HUES6 (cell line): Measurements from ENCODE around the gene CDC14B.
"Not testable (repeated sequence)": the region's sequence is repeated elsewhere in the genome, so short reads cannot be mapped to it uniquely, and the experiment has no call there.

Experiments
- H3K27ac ChIP-seq: 2 replicates; pipeline ENCODE4 v1.7.0; 2013; ENCODE audit warnings: low read depth, mild to moderate bottlenecking, low read length, inconsistent platforms
- H3K27me3 ChIP-seq: 2 replicates; pipeline ENCODE4 v1.6.1; 2013; ENCODE audit warnings: low read length; ENCODE audit not compliant: control insufficient read depth, insufficient read depth
- H3K36me3 ChIP-seq: 2 replicates; pipeline ENCODE4 v1.6.1; 2013; ENCODE audit warnings: low read length; ENCODE audit not compliant: control insufficient read depth, insufficient read depth
- H3K4me1 ChIP-seq: 2 replicates; pipeline ENCODE4 v1.6.1; 2013; ENCODE audit warnings: low read length; ENCODE audit not compliant: control insufficient read depth, insufficient read depth
- H3K4me3 ChIP-seq: 2 replicates; pipeline ENCODE4 v1.5.1; 2013; ENCODE audit warnings: low read depth, low read length
- H3K9ac ChIP-seq: one replicate; pipeline ENCODE4 v1.6.1; 2013; ENCODE audit warnings: mild to moderate bottlenecking, low read length
- H3K9me3 ChIP-seq: 2 replicates; pipeline ENCODE4 v1.6.1; 2013; ENCODE audit warnings: low read depth, low read length; ENCODE audit not compliant: control insufficient read depth, insufficient read depth

CDC14B gene

DNA sequence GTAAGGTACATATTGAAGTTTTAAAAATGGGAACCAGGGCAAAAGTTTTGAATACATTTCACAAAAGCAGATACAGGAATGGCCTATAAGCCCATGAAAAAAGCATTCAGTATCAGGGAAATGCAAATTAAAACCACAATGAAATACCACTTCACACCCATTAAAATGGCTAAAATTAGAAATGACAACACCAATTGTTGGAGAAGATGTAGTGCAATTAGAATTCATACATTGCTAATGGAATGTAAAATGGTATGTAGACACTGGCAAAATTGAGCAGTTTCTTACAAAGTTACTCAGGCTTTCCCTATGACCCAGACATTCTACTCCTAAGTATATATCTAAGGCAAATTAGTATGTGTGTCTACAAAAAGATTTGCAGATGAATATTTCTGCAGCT is 34.2 kb downstream of the CDC14B start:
- Histone ChIP-seq H3K27ac (no peak overlapping the region), H3K4me1 (peaks cover 45% of the 10 kb centered on the region), H3K9me3 (no peaks in the 10 kb centered on the region), H3K36me3 (no peaks in the 10 kb centered on the region), H3K9ac (no peak overlapping the region), H3K27me3 (no peaks in the 10 kb centered on the region), H3K4me3 (no peak overlapping the region)

DNA sequence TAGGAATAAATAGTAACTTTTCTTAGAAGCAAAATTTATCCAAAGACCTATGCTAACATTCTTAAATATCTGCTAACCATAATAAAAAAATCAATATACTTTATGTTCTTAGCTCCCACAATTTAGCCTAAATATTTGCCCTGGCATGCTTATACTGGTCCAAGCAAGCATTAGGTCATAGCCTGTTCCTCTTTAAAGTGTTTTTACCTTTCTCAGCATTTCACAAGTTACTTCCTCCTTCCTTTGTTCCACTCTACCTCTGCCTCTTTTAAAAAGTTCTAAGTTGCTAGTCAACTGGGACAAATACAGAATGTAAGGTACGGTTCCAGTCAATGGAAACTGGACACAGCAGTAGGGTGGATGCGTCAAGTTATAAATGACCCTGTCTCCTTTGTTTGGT is 37.4 kb downstream of the CDC14B start:
- H3K9me3 ChIP-seq, H3K9ac ChIP-seq, H3K27ac ChIP-seq, H3K4me3 ChIP-seq, H3K36me3 ChIP-seq, H3K27me3 ChIP-seq: not testable (repeated sequence)
- H3K4me1 ChIP-seq, result peaks cover 36% of the 10 kb centered on the region

DNA sequence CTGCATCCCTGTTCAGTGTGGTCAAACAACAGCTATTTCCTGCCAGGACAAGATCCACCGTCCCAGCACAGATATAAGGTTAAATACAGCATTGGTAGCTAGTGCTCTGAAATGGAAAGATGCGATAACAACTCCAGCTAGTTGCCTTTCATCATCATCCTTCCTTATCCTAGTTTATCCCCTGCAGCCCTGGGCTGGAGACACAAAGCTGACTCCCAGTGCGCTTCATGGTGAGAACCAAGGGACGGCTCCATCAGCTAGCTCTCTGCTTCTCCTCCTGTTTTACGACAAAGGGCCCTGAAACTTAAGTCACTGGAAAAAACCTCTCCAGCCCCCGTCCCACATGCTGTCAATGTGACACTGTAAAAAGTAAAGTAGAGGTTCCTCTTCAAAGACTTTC is 37.9 kb downstream of the CDC14B start:
- no peaks in the 10 kb centered on the region for H3K36me3 ChIP-seq
- H3K4me1 ChIP-seq, result peaks cover 33% of the 10 kb centered on the region
- H3K27me3 ChIP-seq, result no peaks in the 10 kb centered on the region
- no peak overlapping the region for H3K9ac ChIP-seq
- H3K27ac ChIP-seq, result no peak overlapping the region
- no peak overlapping the region for H3K4me3 ChIP-seq
- H3K9me3 ChIP-seq, result no peaks in the 10 kb centered on the region

DNA sequence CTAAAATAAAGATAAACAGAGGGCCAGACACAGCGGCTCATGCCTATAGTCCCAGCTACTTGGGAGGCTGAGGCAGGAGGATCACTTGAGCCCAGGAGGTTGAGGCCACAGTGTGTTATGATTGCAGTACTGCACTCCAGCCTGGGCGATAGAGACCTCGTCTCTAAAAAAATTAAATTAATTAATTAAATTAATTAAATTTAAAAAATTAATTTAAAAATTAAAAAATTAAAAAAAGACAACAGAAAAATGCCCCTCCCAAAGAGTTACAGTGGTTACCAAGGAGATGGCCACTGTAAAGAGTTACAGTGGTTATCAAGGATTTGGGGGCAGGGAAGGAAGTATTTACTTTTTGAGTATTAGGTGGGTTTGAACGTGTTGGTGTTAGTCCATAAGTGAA is 38.3 kb downstream of the CDC14B start:
- Histone ChIP-seq H3K36me3 (no peaks in the 10 kb centered on the region), H3K27me3 (no peaks in the 10 kb centered on the region), H3K4me3 (no peak overlapping the region), H3K27ac (no peak overlapping the region), H3K9ac (no peak overlapping the region), H3K4me1 (peaks cover 33% of the 10 kb centered on the region), H3K9me3 (no peaks in the 10 kb centered on the region)

DNA sequence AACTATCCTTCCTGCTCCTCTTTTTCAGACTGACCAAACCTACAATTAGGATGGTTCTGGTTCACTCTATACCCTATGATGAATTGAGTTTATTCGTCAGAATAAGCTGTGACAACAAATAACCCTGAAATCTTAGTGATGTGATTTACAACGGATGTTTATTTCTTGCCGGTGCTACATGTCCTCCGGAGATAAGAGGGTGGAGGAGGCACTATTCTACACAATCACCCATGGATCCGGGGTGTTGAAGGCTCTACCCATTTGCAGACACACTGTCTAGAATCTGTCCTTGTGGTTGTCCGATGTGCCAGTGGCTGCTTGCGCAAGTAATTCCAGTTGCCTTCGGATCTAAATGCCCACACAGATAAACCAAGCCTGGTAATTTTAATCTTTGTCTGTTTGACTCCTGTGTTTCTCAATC is 44.7 kb downstream of the CDC14B start:
- Histone ChIP-seq H3K9ac (no peak overlapping the region), H3K9me3 (no peaks in the 10 kb centered on the region), H3K4me3 (no peak overlapping the region), H3K27me3 (no peaks in the 10 kb centered on the region), H3K36me3 (no peaks in the 10 kb centered on the region), H3K27ac (no peak overlapping the region), H3K4me1 (peaks cover 8% of the 10 kb centered on the region)

DNA sequence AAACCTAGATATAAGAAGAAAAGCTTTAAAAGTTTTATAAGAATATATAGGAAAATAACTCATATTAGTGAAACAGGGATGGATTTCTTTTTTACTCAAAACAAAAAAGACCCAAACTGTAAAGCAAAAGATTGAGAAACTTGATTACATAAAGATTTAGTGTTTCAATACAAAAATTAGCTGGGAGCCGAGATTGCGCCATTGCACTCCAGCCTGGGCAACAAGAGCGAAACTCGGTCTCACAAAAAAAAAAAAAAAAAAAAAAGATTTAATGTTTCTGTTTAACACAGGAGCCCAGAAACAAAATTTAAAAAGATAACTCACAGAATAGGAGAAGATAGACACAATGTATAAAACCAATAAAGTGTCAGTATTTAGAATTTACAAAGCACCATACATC is 45.2 kb downstream of the CDC14B start:
- H3K4me3 ChIP-seq, result no peak overlapping the region
- H3K27ac ChIP-seq, result no peak overlapping the region
- no peaks in the 10 kb centered on the region for H3K27me3 ChIP-seq
- no peak overlapping the region for H3K9ac ChIP-seq
- peaks cover 8% of the 10 kb centered on the region for H3K4me1 ChIP-seq
- H3K36me3 ChIP-seq, result no peaks in the 10 kb centered on the region
- no peaks in the 10 kb centered on the region for H3K9me3 ChIP-seq

DNA sequence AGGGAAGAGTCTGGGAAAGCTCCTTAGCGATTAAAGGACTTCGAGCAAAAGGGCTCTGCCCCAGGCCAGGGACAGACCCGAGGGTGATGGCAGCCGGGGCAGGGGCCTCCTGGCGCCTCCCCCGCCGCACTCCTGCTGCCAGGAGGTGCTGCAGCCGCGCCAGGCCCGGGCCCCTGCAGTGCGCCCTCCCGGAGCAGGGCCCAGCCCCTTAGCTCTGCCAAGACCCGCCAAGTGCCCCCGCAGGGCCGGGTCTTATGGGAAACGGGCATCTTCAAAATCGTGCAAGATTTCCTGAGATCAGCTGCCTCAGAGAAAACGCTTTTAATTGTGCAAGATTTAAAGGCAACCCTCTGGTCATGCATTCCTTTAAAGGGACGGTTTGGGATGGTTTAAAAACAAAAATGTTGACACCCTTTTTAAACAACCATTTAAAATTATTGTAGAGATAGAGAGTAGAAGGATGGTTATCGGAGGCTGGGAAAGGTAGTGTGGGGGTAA is 52.4 kb downstream of the CDC14B start:
- peak overlapping the region; percentile 70; the same call in 1 of the 2 replicates for H3K27ac ChIP-seq

DNA sequence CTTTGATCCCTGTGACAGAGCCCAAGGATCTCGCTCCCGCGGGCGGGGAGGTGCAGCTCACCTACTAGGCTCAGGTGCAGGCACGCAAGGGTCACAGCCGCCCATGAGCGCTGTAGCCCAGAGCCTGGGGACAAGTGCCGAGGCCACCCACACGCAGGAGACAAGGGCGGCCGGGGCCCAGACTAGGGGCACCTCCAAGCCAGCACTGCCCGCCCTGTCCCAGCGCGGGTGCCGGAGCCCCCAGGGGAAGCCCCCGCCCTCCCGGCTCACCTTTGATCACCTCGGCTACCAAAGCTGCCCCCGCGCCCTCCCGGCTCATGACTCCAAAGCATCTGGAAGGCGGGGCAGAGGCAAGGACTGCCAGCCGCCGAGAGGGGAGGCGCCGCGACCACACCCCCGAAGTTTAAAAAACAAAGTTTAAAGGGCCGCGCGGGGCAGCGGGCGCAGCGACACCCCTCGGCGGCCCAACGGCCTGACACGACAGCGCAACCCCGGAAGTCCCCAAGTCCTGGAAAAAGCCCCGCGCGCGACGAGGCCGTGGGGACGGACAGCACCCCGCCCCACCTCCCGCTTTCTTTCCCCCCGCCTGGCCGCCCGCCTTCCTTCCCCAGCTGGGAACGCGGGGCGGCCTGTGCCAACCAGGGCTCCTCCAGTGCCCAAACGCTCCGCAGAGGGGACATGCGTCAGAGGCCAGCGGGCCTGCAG is 53.0 kb downstream of the CDC14B start:
- H3K27ac ChIP-seq, result peak overlapping the region; percentile 70; the same call in 1 of the 2 replicates
- H3K4me3 ChIP-seq, result peak overlapping the region; percentile 75
- H3K9ac ChIP-seq, result peak overlapping the region; percentile 59
- no peaks in the 10 kb centered on the region for H3K27me3 ChIP-seq
- no peaks in the 10 kb centered on the region for H3K9me3 ChIP-seq
- H3K4me1 ChIP-seq, result peaks cover 15% of the 10 kb centered on the region
- H3K36me3 ChIP-seq, result peaks cover 9% of the 10 kb centered on the region

More for the DNA sequence above, 52.4 kb downstream of the CDC14B start:
- Histone ChIP-seq H3K4me3 (peak overlapping the region; percentile 75), H3K9ac (peak overlapping the region; percentile 59), H3K36me3 (0 out of 2 replicates have a peak, but pooled peaks cover 3% of the 10 kb centered on the region), H3K9me3 (no peaks in the 10 kb centered on the region), H3K4me1 (peaks cover 17% of the 10 kb centered on the region), H3K27me3 (no peaks in the 10 kb centered on the region)

DNA sequence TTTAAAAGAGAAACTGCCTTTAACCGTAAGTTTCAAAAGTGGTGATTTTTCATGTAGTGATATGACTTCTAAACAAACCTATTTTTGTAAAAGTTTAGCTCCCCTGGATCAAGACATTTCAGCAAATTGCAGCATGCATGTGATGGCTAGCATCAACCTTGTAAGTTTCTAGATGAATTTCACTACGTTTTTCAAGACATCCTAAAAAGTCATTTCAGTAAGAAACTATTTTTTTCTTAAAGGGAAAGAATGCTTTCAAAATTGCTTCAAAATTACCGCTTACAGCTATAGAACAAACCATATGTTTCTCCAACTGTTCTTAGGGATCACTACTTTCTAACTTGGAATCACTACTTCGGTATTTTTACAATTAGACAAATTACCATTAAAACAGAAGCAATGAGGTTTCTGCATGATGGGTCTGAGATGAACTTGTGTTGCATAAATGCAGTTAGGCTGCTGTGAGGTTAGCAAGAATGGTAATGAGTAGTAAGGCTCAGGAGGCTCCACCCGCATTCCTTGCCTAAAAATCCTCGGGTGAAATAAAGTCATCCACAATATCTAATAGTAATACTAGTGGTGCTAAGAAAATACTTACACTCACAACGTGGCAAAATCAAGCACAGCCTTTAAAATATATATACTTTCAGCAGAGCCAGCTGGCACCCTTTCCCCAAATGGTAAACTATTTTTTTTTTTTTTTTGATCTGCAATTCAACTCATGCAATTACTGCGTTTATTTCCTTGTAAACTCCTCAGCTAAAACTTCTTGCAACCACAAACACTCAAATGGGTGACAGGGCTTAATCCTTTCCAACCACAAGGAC is 53.8 kb downstream of the CDC14B start:
- no peaks in the 10 kb centered on the region for H3K27me3 ChIP-seq
- peaks cover 15% of the 10 kb centered on the region for H3K4me1 ChIP-seq
- peak overlapping the region; percentile 75 for H3K4me3 ChIP-seq
- H3K36me3 ChIP-seq, result peaks cover 9% of the 10 kb centered on the region
- H3K9me3 ChIP-seq, result no peaks in the 10 kb centered on the region
- peak overlapping the region; percentile 51 for H3K9ac ChIP-seq
- no peak overlapping the region for H3K27ac ChIP-seq

DNA sequence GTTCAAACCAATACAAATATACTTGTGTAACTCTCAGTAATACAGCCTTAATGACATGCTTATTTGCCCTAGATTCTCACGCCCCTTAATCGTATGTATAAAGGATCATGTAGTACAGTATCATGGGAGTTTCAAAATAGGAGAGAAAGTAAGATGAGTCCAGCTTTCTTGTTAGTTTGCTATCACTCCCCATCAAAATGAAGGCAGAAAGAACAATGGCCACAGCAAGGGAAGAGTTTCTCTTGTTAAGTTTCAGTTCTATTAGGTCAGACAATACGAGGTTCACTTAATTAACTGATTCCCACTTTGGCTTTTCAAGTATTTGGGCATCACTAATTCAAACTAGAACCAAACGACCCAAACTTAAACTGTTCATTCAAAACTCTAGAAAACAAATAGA is 55.4 kb downstream of the CDC14B start:
- H3K36me3 ChIP-seq, result peaks cover 9% of the 10 kb centered on the region
- no peaks in the 10 kb centered on the region for H3K9me3 ChIP-seq
- no peak overlapping the region for H3K9ac ChIP-seq
- H3K4me1 ChIP-seq, result peaks cover 15% of the 10 kb centered on the region
- H3K27me3 ChIP-seq, result no peaks in the 10 kb centered on the region
- no peak overlapping the region for H3K4me3 ChIP-seq
- H3K27ac ChIP-seq, result no peak overlapping the region

DNA sequence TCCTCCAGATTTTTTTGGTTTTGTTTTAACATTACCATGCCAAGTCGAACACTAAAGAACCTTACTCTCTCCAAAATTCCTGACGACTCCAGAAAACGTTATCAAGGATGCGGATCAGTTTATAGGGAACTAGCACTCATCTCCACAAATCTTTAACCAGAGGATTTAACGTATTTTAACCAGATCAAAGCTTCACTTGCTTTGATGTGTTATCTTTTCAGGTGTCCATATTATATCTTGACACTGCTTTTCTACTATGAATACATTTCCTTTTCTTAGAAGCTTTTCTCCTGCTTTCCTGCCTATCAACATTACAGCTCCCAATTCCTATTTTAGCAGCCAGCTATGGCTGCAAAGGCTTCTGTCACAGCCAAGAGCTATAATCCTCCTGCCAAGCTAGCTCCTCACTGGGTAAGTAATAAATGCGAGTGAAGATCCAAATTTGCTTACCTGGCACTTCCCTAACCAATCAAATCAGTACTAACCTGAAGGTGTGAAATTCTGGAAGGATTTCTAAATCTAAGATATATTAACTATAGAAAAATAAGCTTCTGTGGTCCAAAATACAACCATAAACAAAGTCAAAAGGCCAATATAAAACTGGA is 60.2 kb downstream of the CDC14B start:
- Histone ChIP-seq H3K4me3 (no peak overlapping the region), H3K9me3 (no peaks in the 10 kb centered on the region), H3K27me3 (no peaks in the 10 kb centered on the region), H3K9ac (no peak overlapping the region), H3K36me3 (peaks cover 9% of the 10 kb centered on the region), H3K4me1 (peaks cover 27% of the 10 kb centered on the region), H3K27ac (no peak overlapping the region)
